IMR-90 (cell line): ENCODE measurements around the gene ZNF579. TPM values are rescaled to one million over a fixed set of nuclear protein-coding genes. Genes with fewer than 3 reads are reported as not detected.

ENCODE experiments used
- ATAC-seq: fragments of 200-7000 bp; cut with Tn5 transposase; 2 replicates; pipeline ENCODE4 v1.9.1; 2020; ENCODE audit warnings: low read depth, mild to moderate bottlenecking, moderate library complexity
- BruUV-seq: library from RNA; stranded (reverse); fragments of 400-500 nt; replicated peaks from 2 replicates; lab custom pipeline; 2021; lab: Mats Ljungman, UMichigan
- CTCF ChIA-PET: fragments of 300-600 bp; formaldehyde crosslinking; extraction: SDS; loops from one replicate; lab custom pipeline; 2021; ENCODE audit warnings: antibody characterized with exemption; lab: Yijun Ruan, JAX
- POLR2A ChIA-PET: fragments of 300-600 bp; sonication (Branson Sonifier 250); formaldehyde crosslinking; loops from one replicate; lab custom pipeline; 2022; ENCODE audit warnings: antibody characterized with exemption; ENCODE audit not compliant: unreplicated experiment; lab: Charles Lee
- DNase-seq: peaks from one replicate; pipeline ENCODE4 v3.0.0; 2013
- H2AFZ ChIP-seq: replicated peaks from 2 replicates; pipeline ENCODE3; 2013; ENCODE audit warnings: low read length, mild to moderate bottlenecking; ENCODE audit not compliant: poor library complexity
- H2AK5ac ChIP-seq: 2 replicates; pipeline ENCODE4 v1.6.1; 2013; ENCODE audit warnings: low read depth, low read length, inconsistent platforms
- H2AK9ac ChIP-seq: replicated peaks from 2 replicates; pipeline ENCODE3; 2013; ENCODE audit warnings: mild to moderate bottlenecking, low read depth, low read length, moderate library complexity; ENCODE audit not compliant: poor library complexity
- H2BK120ac ChIP-seq: 2 replicates; pipeline ENCODE4 v1.6.1; 2013; ENCODE audit warnings: low read depth, low read length, inconsistent platforms
- H2BK15ac ChIP-seq: 3 replicates; pipeline ENCODE4 v1.6.1; 2013; ENCODE audit warnings: low read depth, low read length, inconsistent platforms
- H2BK20ac ChIP-seq: 2 replicates; pipeline ENCODE4 v1.6.1; 2013; ENCODE audit warnings: low read depth, mild to moderate bottlenecking, inconsistent platforms, low read length, moderate library complexity
- H2BK5ac ChIP-seq: 2 replicates; pipeline ENCODE4 v1.6.1; 2013; ENCODE audit warnings: mild to moderate bottlenecking, low read depth, low read length, inconsistent platforms; ENCODE audit not compliant: poor library complexity, severe bottlenecking
- H3K14ac ChIP-seq: replicated peaks from 2 replicates; pipeline ENCODE4 v1.6.1; 2013; ENCODE audit warnings: low read depth, low read length, inconsistent platforms
- H3K18ac ChIP-seq: 2 replicates; pipeline ENCODE4 v1.6.1; 2013; ENCODE audit warnings: low read depth, low read length, control low read depth
- H3K23ac ChIP-seq: 2 replicates; pipeline ENCODE4 v1.6.1; 2013; ENCODE audit warnings: low read depth, low read length, inconsistent platforms
- H3K27ac ChIP-seq: 2 replicates; pipeline ENCODE4 v1.5.1; 2013; ENCODE audit warnings: mild to moderate bottlenecking, control low read depth, low read length; ENCODE audit not compliant: insufficient read depth
- H3K27me3 ChIP-seq: 2 replicates; pipeline ENCODE4 v1.6.1; 2013; ENCODE audit warnings: low read length; ENCODE audit not compliant: control insufficient read depth, insufficient read depth
- H3K36me3 ChIP-seq: 2 replicates; pipeline ENCODE4 v1.6.1; 2013; ENCODE audit warnings: low read length, mixed read lengths; ENCODE audit not compliant: control insufficient read depth, insufficient read depth
- H3K4ac ChIP-seq: 2 replicates; pipeline ENCODE4 v1.6.1; 2013; ENCODE audit warnings: low read depth, low read length, inconsistent platforms
- H3K4me1 ChIP-seq: 2 replicates; pipeline ENCODE4 v1.6.1; 2013; ENCODE audit warnings: low read length, mixed read lengths; ENCODE audit not compliant: control insufficient read depth, insufficient read depth
- H3K4me2 ChIP-seq: 2 replicates; pipeline ENCODE4 v1.6.1; 2013; ENCODE audit warnings: low read depth, mild to moderate bottlenecking, control low read depth, low read length, moderate library complexity
- H3K4me3 ChIP-seq: 2 replicates; pipeline ENCODE4 v1.5.1; 2013; ENCODE audit warnings: low read depth, mild to moderate bottlenecking, control low read depth, low read length, moderate library complexity; ENCODE audit not compliant: insufficient read depth
- H3K56ac ChIP-seq: 2 replicates; pipeline ENCODE4 v1.6.1; 2013; ENCODE audit warnings: low read length, inconsistent platforms; ENCODE audit not compliant: insufficient read depth; ENCODE audit errors: extremely low read depth
- H3K79me1 ChIP-seq, 2 experiments: 2 replicates each; pipeline ENCODE4 v1.6.1; 2013; ENCODE audit warnings: low read length in 2 of 2, inconsistent platforms in 1 of 2, low read depth in 1 of 2
- H3K9ac ChIP-seq: 2 replicates; pipeline ENCODE4 v1.6.1; 2013; ENCODE audit warnings: low read depth, low read length, control low read depth
- H3K9me1 ChIP-seq: 2 replicates; pipeline ENCODE4 v1.6.1; 2013; ENCODE audit warnings: low read length, inconsistent platforms; ENCODE audit not compliant: insufficient read depth
- H3K9me3 ChIP-seq: 2 replicates; pipeline ENCODE4 v1.6.1; 2013; ENCODE audit warnings: low read length; ENCODE audit not compliant: control insufficient read depth, insufficient read depth
- H4K20me1 ChIP-seq: 2 replicates; pipeline ENCODE4 v1.6.1; 2013; ENCODE audit warnings: low read length, inconsistent platforms; ENCODE audit not compliant: insufficient read depth
- H4K5ac ChIP-seq: 2 replicates; pipeline ENCODE4 v1.6.1; 2013; ENCODE audit warnings: mild to moderate bottlenecking, low read depth, low read length, control low read depth
- H4K8ac ChIP-seq, 2 experiments: 2 replicates each; pipeline ENCODE4 v1.6.1; 2013; ENCODE audit warnings: low read depth in 2 of 2, low read length in 2 of 2, control low read depth in 1 of 2, inconsistent platforms in 1 of 2
- H4K91ac ChIP-seq: 2 replicates; pipeline ENCODE4 v1.6.1; 2013; ENCODE audit warnings: low read depth, low read length, inconsistent platforms; ENCODE audit not compliant: insufficient read depth
- BHLHE40 ChIP-seq: fragments of 150-350 bp; IDR thresholded peaks from 2 replicates; pipeline ENCODE4 v1.6.1; 2016; ENCODE audit warnings: mild to moderate bottlenecking, low read depth, low read length
- CEBPB ChIP-seq: IDR thresholded peaks from 2 replicates; pipeline ENCODE4 v1.6.1; 2012; ENCODE audit warnings: low read depth, low read length, improper control_type of control experiment
- CHD1 ChIP-seq: IDR thresholded peaks from 2 replicates; pipeline ENCODE4 v1.6.1; 2012; ENCODE audit warnings: low read depth, low read length, improper control_type of control experiment
- FOS ChIP-seq: fragments of 150-350 bp; IDR thresholded peaks from 2 replicates; pipeline ENCODE4 v1.6.1; 2016; ENCODE audit warnings: low read depth, low read length
- MAFK ChIP-seq: IDR thresholded peaks from 2 replicates; pipeline ENCODE4 v1.6.1; 2012; ENCODE audit warnings: low read depth, low read length, improper control_type of control experiment
- MAZ ChIP-seq: IDR thresholded peaks from 2 replicates; pipeline ENCODE4 v1.6.1; 2012; ENCODE audit warnings: low read depth, mild to moderate bottlenecking, low read length, improper control_type of control experiment, moderate library complexity, borderline replicate concordance
- MXI1 ChIP-seq: IDR thresholded peaks from 2 replicates; pipeline ENCODE4 v1.6.1; 2012; ENCODE audit warnings: low read depth, mild to moderate bottlenecking, low read length, moderate library complexity, borderline replicate concordance
- NFE2L2 ChIP-seq: fragments of 150-350 bp; IDR thresholded peaks from 2 replicates; pipeline ENCODE4 v1.6.1; 2016; ENCODE audit warnings: low read depth, mild to moderate bottlenecking, low read length
- POLR2A ChIP-seq: IDR thresholded peaks from 2 replicates; pipeline ENCODE4 v1.6.1; 2012; ENCODE audit warnings: mild to moderate bottlenecking, low read depth, low read length
- RAD21 ChIP-seq: IDR thresholded peaks from 2 replicates; pipeline ENCODE4 v1.6.1; 2012; ENCODE audit warnings: low read length, improper control_type of control experiment
- RCOR1 ChIP-seq: IDR thresholded peaks from 2 replicates; pipeline ENCODE4 v1.6.1; 2012; ENCODE audit warnings: mild to moderate bottlenecking, low read length, improper control_type of control experiment; ENCODE audit not compliant: insufficient replicate concordance
- RFX5 ChIP-seq: IDR thresholded peaks from 2 replicates; pipeline ENCODE4 v1.8.0; 2012; ENCODE audit warnings: low read depth, mild to moderate bottlenecking, low read length, moderate library complexity
- SMC3 ChIP-seq: fragments of 150-350 bp; IDR thresholded peaks from 2 replicates; pipeline ENCODE4 v1.6.1; 2016; ENCODE audit warnings: low read depth, mild to moderate bottlenecking, antibody characterized with exemption, low read length, moderate library complexity
- WGBS, 2 experiments: methylation state at CpG; one replicate each; pipeline versions ENCODE4 v1.1.5 to v1.1.7; 2013; ENCODE audit warnings: missing lambda C conversion rate in 2 of 2; ENCODE audit not compliant: insufficient read length in 1 of 2; ENCODE audit errors: extremely low coverage in 2 of 2; 5-methylcytosine and 5-hydroxymethylcytosine counted together
- dilution Hi-C: fragments of 300-500 bp; cut with HindIII; formaldehyde crosslinking; loops from one replicate; pipeline ENCODE4 v1.14.3; 2018; ENCODE audit warnings: low sequenced_read_pairs; ENCODE audit not compliant: unreplicated experiment
- in situ Hi-C: fragments of 300-500 bp; cut with MboI; formaldehyde crosslinking; loops from 3 replicates; pipeline ENCODE4 v1.14.3; 2019; ENCODE audit warnings: low sequenced_read_pairs, inconsistent platforms, mixed read lengths
- intact Hi-C: fragments of 100-400 bp; cut with micrococcal nuclease; formaldehyde crosslinking; loops from 2 replicates; pipeline ENCODE4 v1.10.0; 2022
- polyA plus RNA-seq, 3 experiments: library from polyadenylated mRNA; depleted of rRNA; stranded (reverse); fragments of >200 nt; gene quantifications; 2 replicates each; pipeline ENCODE4 v1.2.3, GENCODE V29; 2012; ENCODE audit warnings: low replicate concordance in 1 of 3
- total RNA-seq: library from RNA; depleted of rRNA; stranded (reverse); fragments of >200 nt; gene quantifications from 2 replicates; pipeline ENCODE4 v1.2.3, GENCODE V29; 2012
- TF ChIP-seq, protein P1 (sequence below): fragments of 150-350 bp; IDR thresholded peaks from 2 replicates; pipeline ENCODE4 v1.6.1; 2017; ENCODE audit warnings: mild to moderate bottlenecking, antibody characterized with exemption, low read length, low read depth
- TF ChIP-seq, protein P2 (sequence below): conservative IDR thresholded peaks from 2 replicates; pipeline ENCODE4 v1.5.1; 2012; ENCODE audit warnings: mild to moderate bottlenecking, low read depth, low read length, improper control_type of control experiment

The ZNF579 gene
- total and polyA plus RNA-seq, 2 of the 4 experiments (the other 2 are of a cell fraction) = 0.54 to 9.0 TPM

DNA sequence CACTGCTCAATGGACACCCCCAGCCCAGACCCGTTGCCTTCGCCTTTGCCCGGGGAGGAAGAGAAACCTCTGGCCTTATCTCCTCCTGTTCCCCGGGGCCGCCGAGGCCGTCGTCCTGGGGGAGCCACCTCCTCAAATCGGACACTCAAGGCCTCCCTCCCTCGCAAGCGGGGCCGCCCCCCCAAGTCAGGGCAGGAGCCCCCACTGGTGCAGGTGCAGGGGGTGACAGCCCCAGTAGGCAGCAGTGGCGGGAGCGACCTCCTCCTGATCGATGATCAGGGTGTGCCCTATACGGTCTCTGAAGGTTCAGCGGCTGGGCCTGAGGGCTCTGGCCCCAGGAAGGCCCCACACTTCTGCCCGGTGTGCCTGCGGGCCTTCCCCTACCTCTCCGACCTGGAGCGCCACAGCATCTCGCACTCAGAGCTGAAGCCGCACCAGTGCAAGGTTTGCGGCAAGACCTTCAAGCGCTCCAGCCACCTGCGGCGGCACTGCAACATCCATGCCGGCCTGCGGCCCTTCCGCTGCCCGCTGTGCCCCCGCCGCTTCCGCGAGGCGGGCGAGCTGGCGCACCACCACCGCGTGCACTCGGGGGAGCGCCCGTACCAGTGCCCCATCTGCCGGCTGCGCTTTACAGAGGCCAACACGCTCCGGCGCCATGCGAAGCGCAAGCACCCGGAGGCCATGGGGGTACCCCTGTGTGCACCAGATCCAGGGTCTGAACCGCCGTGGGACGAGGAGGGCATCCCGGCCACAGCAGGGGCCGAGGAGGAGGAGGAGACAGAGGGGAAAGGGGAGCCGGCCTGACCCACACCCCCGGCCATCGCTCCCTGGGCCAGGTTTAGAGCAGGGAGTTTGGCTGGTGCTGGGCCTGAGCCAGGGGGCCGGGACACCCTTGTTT, 21.7 kb upstream of the ZNF579 start:
- ChIA-PET POLR2A (no interaction called here), CTCF (no interaction called here)
- no peak overlapping the region for H3K4ac ChIP-seq
- no peak for TF ChIP-seq RCOR1
- TF ChIP-seq BHLHE40 = no peak
- TF ChIP-seq SMC3 = no peak
- TF ChIP-seq, protein P1, sequence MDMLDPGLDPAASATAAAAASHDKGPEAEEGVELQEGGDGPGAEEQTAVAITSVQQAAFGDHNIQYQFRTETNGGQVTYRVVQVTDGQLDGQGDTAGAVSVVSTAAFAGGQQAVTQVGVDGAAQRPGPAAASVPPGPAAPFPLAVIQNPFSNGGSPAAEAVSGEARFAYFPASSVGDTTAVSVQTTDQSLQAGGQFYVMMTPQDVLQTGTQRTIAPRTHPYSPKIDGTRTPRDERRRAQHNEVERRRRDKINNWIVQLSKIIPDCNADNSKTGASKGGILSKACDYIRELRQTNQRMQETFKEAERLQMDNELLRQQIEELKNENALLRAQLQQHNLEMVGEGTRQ = no peak
- TF ChIP-seq MAFK = no peak
- no peak for TF ChIP-seq RAD21
- TF ChIP-seq CHD1 = no peak
- TF ChIP-seq, protein P2, sequence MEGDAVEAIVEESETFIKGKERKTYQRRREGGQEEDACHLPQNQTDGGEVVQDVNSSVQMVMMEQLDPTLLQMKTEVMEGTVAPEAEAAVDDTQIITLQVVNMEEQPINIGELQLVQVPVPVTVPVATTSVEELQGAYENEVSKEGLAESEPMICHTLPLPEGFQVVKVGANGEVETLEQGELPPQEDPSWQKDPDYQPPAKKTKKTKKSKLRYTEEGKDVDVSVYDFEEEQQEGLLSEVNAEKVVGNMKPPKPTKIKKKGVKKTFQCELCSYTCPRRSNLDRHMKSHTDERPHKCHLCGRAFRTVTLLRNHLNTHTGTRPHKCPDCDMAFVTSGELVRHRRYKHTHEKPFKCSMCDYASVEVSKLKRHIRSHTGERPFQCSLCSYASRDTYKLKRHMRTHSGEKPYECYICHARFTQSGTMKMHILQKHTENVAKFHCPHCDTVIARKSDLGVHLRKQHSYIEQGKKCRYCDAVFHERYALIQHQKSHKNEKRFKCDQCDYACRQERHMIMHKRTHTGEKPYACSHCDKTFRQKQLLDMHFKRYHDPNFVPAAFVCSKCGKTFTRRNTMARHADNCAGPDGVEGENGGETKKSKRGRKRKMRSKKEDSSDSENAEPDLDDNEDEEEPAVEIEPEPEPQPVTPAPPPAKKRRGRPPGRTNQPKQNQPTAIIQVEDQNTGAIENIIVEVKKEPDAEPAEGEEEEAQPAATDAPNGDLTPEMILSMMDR = no peak
- no peak for TF ChIP-seq MXI1
- TF ChIP-seq FOS = no peak
- TF ChIP-seq CEBPB = no peak
- no peak for TF ChIP-seq RFX5
- no peak for TF ChIP-seq NFE2L2
- TF ChIP-seq MAZ = no peak
- TF ChIP-seq POLR2A = no peak
- H3K14ac ChIP-seq = no peak overlapping the region
- H2BK15ac ChIP-seq = no peak overlapping the region
- H3K9me3 ChIP-seq = no peaks in the 10 kb centered on the region
- dilution Hi-C loops = no loop called here
- in situ Hi-C loops = no loop called here
- peak overlapping the region; percentile 44 for H2AK9ac ChIP-seq
- no peak overlapping the region for H3K4me3 ChIP-seq
- no peak overlapping the region for H3K27ac ChIP-seq
- H2BK5ac ChIP-seq = no peak overlapping the region
- H2AFZ ChIP-seq = no peak overlapping the region
- H3K4me2 ChIP-seq = no peak overlapping the region
- ATAC-seq (no peak), DNase-seq (no peak)
- no peak overlapping the region for H2BK120ac ChIP-seq
- H3K4me1 ChIP-seq = peaks cover 9% of the 10 kb centered on the region
- no peak overlapping the region for H2BK20ac ChIP-seq
- no peaks in the 10 kb centered on the region for H3K27me3 ChIP-seq
- no peak overlapping the region for H3K9ac ChIP-seq
- peaks cover 1% of the 10 kb centered on the region; the same call in 1 of the 2 replicates for H3K36me3 ChIP-seq
- H3K79me1 ChIP-seq = peaks cover 26 to 46% of the 10 kb centered on the region in 2 experiments
- BruUV-seq = no TSS peak
- H4K8ac ChIP-seq = no peak overlapping the region
- peaks cover 19% of the 10 kb centered on the region; the same call in 1 of the 2 replicates for H4K20me1 ChIP-seq
- H3K56ac ChIP-seq = no peak overlapping the region
- no peak overlapping the region for H3K23ac ChIP-seq
- H2AK5ac ChIP-seq = no peak overlapping the region; the same call in 1 of the 2 replicates
- no peak overlapping the region for H3K18ac ChIP-seq
- H4K5ac ChIP-seq = no peak overlapping the region
- no peak overlapping the region for H4K91ac ChIP-seq
- WGBS, 2 experiments = 95% methylated on average over 29 of the region's 60 CpGs; no CpG with 5 or more reads in 1 of the 2 experiments
- intact Hi-C loops = no loop called here
- peaks cover 13% of the 10 kb centered on the region; the same call in 1 of the 2 replicates for H3K9me1 ChIP-seq
